ENCODE measurements around the gene HACD1. TPM values are rescaled to one million over a fixed set of nuclear protein-coding genes. Genes with fewer than 3 reads are reported as not detected.
"Not testable (repeated sequence)": the region's sequence is repeated elsewhere in the genome, so short reads cannot be mapped to it uniquely, and the experiment has no call there.

The HACD1 gene
- total and polyA plus RNA-seq, 8 donors = 0.46 to 8.2 (median 3.7) TPM

DNA sequence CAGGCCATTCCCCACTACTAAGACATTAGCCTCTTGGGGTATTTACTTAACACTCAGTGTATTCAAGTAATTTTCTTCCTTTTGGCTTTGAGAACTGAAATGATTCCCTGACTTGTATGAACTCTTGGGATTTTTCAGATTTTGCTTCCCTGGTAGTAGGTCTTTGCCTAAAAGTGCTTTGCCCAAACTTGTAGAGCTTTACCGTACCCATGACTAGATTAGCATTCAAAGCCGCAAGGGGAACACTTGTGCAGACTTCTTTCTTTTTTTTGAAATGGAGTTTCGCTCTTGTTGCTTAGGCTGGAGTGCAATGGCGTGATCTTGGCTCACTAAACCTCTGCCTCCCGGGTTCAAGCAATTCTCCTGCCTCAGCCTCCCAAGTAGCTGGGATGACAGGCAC is 20.7 kb upstream of the HACD1 start:
- no peak overlapping the region for H3K4me3 ChIP-seq

DNA sequence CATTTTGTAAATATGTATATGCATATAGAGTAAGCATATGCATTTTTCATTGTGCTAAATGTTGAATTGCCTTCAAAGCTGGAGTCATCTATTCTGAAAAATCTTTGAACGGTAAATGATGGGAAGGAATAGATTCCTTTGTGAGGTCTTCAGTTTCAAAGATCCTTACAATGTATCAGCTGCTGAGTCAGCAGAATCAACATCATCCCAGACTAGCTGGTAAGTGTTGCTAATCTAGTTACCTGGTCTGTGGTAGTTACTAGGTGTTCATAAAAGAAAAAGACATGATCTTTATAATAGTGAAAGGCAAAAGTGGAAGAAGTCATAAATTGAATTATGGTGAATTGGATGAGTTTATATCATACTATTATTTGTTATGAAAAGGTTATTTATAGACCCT is 16.2 kb upstream of the HACD1 start:
- 57 to 78% methylated on average over 1 of the region's 1 CpG for WGBS, 2 donors
- intact Hi-C loops (cut with DNase I) = no loop called here

More for the DNA sequence above, 20.7 kb upstream of the HACD1 start:
- Histone ChIP-seq H3K36me3 (no peaks in the 10 kb centered on the region), H3K9me3 (no peaks in the 10 kb centered on the region), H3K27ac (no peak overlapping the region), H3K4me1 (peaks cover 2 to 3% (median 2%) of the 10 kb centered on the region in 3 donors), H3K27me3 (no peaks in the 10 kb centered on the region)
- no peak for DNase-seq
- no peak for FAIRE-seq
- intact Hi-C loops (cut with DNase I) = no loop called here
- no peak for ATAC-seq
- no peak for TF ChIP-seq CTCF (IDR thresholded peaks at IDR 0.05)
- 97 to 98% methylated on average over 5 of the region's 5 CpGs for WGBS, 2 donors

DNA sequence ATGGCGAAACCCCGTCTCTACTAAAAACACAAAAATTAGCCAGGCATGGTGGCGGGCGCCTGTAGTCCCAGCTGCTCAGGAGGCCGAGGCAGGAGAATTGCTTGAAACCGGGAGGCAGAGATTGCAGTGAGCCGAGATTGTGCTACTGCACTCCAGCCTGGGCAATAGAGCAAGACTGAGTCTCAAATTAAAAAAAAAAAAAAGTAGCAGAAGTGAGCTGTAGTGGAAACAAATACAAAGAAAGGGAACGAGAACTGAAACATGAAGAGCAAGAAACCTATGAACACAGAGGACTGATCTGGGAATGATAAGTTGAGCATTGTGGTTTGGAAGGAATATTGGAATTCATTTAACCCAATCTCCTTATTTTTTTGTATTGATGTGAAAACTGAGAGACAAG is 15.4 kb upstream of the HACD1 start:
- ATAC-seq; H3K27me3 ChIP-seq; H3K27ac ChIP-seq; H3K36me3 ChIP-seq; H3K4me1 ChIP-seq; H3K4me3 ChIP-seq; FAIRE-seq; DNase-seq; intact Hi-C loops (cut with DNase I); H3K9me3 ChIP-seq: not testable (repeated sequence)
- WGBS, 2 donors = 84 to 90% methylated on average over 8 of the region's 8 CpGs

More for the DNA sequence above, 16.2 kb upstream of the HACD1 start:
- Histone ChIP-seq H3K4me1 (no peaks in the 10 kb centered on the region), H3K9me3 (no peaks in the 10 kb centered on the region), H3K36me3 (no peaks in the 10 kb centered on the region), H3K27ac (no peak overlapping the region), H3K4me3 (no peak overlapping the region), H3K27me3 (no peaks in the 10 kb centered on the region)
- DNase-seq (no peak), ATAC-seq (no peak), FAIRE-seq (no peak)
- TF ChIP-seq CTCF (IDR thresholded peaks at IDR 0.05) = no peak

GRCh38 chr10:17626656-17627055 is 9.5 kb upstream of the HACD1 start:
- no peak overlapping the region for H3K27ac ChIP-seq
- DNase-seq (no peak), FAIRE-seq (no peak), ATAC-seq (no peak)
- no peaks in the 10 kb centered on the region for H3K36me3 ChIP-seq
- no peak for TF ChIP-seq CTCF (IDR thresholded peaks at IDR 0.05)
- no peak overlapping the region for H3K4me3 ChIP-seq
- WGBS, 2 donors = 43 to 56% methylated on average over 1 of the region's 1 CpG
- no peaks in the 10 kb centered on the region for H3K27me3 ChIP-seq
- intact Hi-C loops (cut with DNase I) = no loop called here
- H3K9me3 ChIP-seq = no peaks in the 10 kb centered on the region
- H3K4me1 ChIP-seq = no peaks in the 10 kb centered on the region

DNA sequence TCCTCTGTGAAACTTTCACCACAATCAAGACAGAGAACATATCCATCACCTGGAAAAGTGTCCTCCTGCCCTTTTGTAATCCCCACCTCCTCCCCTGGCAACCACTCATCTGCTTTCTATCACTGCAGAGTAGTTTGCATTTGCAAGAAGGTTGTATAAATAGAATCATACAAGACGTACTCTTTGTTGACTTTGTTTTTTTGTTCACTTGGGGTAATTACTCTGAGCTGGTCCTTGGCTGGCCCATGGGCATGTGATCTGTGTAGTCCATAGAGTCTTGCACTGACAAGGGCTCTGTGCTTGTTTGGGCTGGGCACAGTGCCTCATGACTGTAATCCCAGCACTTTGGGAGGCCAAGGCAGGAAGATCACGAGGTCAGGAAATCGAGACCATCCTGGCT is 7.8 kb upstream of the HACD1 start:
- H3K27ac ChIP-seq = no peak overlapping the region

More for the DNA sequence above, 7.8 kb upstream of the HACD1 start:
- no peak for FAIRE-seq
- WGBS, 2 donors = 46 to 50% methylated on average over 3 of the region's 3 CpGs
- intact Hi-C loops (cut with DNase I) = no loop called here
- no peak for ATAC-seq
- H3K27me3 ChIP-seq = no peaks in the 10 kb centered on the region
- H3K9me3 ChIP-seq = no peaks in the 10 kb centered on the region
- H3K4me3 ChIP-seq = no peak overlapping the region
- no peaks in the 10 kb centered on the region for H3K36me3 ChIP-seq
- TF ChIP-seq CTCF (IDR thresholded peaks at IDR 0.05) = no peak
- no peak for DNase-seq
- H3K4me1 ChIP-seq = no peaks in the 10 kb centered on the region

Measured in pancreas (tissue), 10 donors.